ENCODE measurements around the gene GOLIM4.
A peak's percentile ranks its signal among the peaks of the same experiment; 100 is the strongest.

Gene GOLIM4

DNA sequence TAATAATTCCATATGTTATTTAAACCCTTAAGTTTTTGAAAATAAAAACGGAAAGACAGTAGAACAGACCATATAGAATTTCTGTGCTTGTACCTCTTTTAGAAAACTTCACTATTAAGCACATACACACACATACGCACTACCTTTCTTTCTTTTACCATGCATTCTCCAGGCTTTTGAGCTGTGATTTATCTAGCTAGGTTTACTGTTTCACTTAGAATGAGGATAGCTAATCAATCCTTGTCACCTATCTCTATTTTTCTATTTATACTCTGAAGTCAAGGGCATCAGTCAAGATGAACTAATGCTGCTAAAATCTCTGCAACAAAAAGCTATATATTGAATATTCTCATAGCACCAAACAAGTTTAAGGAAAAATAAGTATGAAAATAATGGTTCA lies 43.2 kb downstream of the GOLIM4 start:
- no peak for ATAC-seq
- TF ChIP-seq ZNF565 (CRISPR knock-in tag; conservative IDR thresholded peaks at IDR 0.05; ENCODE audit: low read depth) (no peak), RARB (CRISPR knock-in tag; IDR thresholded peaks at IDR 0.05) (no peak), PPARA (CRISPR knock-in tag; IDR thresholded peaks at IDR 0.05; ENCODE audit: borderline replicate concordance) (no peak), TCF4 (CRISPR knock-in tag; IDR thresholded peaks at IDR 0.05; ENCODE audit: borderline replicate concordance) (no peak), BACH2 (CRISPR knock-in tag; IDR thresholded peaks at IDR 0.05; ENCODE audit: borderline replicate concordance) (no peak), OSR1 (CRISPR knock-in tag; IDR thresholded peaks at IDR 0.05) (no peak), ZNF8 (CRISPR knock-in tag; IDR thresholded peaks at IDR 0.05) (no peak), GLIS3 (CRISPR knock-in tag; IDR thresholded peaks at IDR 0.05) (no peak), ISL1 (CRISPR knock-in tag; IDR thresholded peaks at IDR 0.05) (no peak), ZFP3 (CRISPR knock-in tag; IDR thresholded peaks at IDR 0.05) (no peak), ZFP30 (CRISPR knock-in tag; IDR thresholded peaks at IDR 0.05) (no peak), CSRNP3 (CRISPR knock-in tag; IDR thresholded peaks at IDR 0.05) (no peak), SNAI2 (CRISPR knock-in tag; IDR thresholded peaks at IDR 0.05) (no peak), CSDC2 (CRISPR knock-in tag; IDR thresholded peaks at IDR 0.05) (no peak)
- TF ChIP-seq, protein P1, sequence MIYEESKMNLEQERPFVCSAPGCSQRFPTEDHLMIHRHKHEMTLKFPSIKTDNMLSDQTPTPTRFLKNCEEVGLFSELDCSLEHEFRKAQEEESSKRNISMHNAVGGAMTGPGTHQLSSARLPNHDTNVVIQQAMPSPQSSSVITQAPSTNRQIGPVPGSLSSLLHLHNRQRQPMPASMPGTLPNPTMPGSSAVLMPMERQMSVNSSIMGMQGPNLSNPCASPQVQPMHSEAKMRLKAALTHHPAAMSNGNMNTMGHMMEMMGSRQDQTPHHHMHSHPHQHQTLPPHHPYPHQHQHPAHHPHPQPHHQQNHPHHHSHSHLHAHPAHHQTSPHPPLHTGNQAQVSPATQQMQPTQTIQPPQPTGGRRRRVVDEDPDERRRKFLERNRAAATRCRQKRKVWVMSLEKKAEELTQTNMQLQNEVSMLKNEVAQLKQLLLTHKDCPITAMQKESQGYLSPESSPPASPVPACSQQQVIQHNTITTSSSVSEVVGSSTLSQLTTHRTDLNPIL (CRISPR knock-in tag; IDR thresholded peaks at IDR 0.05; ENCODE audit: low read depth): no peak
- TF ChIP-seq, protein P2, sequence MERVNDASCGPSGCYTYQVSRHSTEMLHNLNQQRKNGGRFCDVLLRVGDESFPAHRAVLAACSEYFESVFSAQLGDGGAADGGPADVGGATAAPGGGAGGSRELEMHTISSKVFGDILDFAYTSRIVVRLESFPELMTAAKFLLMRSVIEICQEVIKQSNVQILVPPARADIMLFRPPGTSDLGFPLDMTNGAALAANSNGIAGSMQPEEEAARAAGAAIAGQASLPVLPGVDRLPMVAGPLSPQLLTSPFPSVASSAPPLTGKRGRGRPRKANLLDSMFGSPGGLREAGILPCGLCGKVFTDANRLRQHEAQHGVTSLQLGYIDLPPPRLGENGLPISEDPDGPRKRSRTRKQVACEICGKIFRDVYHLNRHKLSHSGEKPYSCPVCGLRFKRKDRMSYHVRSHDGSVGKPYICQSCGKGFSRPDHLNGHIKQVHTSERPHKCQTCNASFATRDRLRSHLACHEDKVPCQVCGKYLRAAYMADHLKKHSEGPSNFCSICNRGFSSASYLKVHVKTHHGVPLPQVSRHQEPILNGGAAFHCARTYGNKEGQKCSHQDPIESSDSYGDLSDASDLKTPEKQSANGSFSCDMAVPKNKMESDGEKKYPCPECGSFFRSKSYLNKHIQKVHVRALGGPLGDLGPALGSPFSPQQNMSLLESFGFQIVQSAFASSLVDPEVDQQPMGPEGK (CRISPR knock-in tag; IDR thresholded peaks at IDR 0.05; ENCODE audit: borderline replicate concordance): no peak

DNA sequence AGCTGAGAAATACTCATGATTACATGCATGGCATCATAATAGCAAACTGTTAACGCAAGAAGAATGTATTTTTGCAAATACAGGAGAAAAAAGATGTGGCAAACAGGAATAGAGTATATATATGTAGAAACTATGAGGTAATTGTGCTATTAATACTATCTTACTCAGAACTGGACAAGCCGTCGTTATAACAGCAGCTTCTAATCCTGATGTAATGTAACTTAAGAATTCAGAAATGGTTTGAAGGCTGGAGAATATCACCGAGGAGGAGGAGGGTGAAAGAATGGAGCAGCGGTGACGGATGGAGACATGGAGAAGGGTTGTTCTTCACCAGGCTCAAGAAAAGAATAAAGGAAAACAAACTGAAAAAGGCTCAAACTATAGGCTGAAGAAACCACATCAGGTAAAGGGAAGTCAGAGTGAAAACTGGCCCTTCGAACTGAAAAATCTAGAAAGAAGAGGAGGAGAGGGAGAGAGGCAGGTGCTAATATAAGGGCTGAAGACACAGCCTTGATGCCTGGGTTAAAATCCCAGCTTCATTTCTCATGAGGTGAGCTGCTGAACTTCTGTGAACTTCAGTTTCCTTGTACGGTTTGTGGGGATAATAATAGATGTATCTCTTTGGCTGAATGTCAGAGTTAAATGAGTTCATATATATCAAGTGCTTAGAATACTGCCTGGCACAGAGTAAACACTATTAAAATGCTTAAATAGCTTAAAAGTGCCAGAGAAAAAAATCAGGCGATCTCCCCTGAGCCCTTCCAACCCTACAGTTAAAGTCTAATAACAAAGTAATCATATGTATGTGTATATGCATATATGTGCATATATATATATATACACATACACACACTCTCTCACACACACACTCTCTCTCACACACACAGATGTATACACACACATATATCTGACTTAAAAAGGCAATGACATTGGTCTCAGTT lies 43.9 kb downstream of the GOLIM4 start:
- TF ChIP-seq CSDC2 (CRISPR knock-in tag; IDR thresholded peaks at IDR 0.05): no peak
- no peak for TF ChIP-seq ZNF8 (CRISPR knock-in tag; IDR thresholded peaks at IDR 0.05)
- no peak for TF ChIP-seq ISL1 (CRISPR knock-in tag; IDR thresholded peaks at IDR 0.05)
- no peak for TF ChIP-seq OSR1 (CRISPR knock-in tag; IDR thresholded peaks at IDR 0.05)
- TF ChIP-seq CSRNP3 (CRISPR knock-in tag; IDR thresholded peaks at IDR 0.05): no peak
- TF ChIP-seq ZC3H10 (CRISPR knock-in tag; IDR thresholded peaks at IDR 0.05): no peak
- no peak for TF ChIP-seq GLIS3 (CRISPR knock-in tag; IDR thresholded peaks at IDR 0.05)
- no peak for TF ChIP-seq ZNF565 (CRISPR knock-in tag; conservative IDR thresholded peaks at IDR 0.05; ENCODE audit: low read depth)
- no peak for TF ChIP-seq ZFP3 (CRISPR knock-in tag; IDR thresholded peaks at IDR 0.05)
- TF ChIP-seq PPARA (CRISPR knock-in tag; IDR thresholded peaks at IDR 0.05; ENCODE audit: borderline replicate concordance): no peak
- no peak for TF ChIP-seq ZNF70 (CRISPR knock-in tag; IDR thresholded peaks at IDR 0.05)
- TF ChIP-seq, protein P3, sequence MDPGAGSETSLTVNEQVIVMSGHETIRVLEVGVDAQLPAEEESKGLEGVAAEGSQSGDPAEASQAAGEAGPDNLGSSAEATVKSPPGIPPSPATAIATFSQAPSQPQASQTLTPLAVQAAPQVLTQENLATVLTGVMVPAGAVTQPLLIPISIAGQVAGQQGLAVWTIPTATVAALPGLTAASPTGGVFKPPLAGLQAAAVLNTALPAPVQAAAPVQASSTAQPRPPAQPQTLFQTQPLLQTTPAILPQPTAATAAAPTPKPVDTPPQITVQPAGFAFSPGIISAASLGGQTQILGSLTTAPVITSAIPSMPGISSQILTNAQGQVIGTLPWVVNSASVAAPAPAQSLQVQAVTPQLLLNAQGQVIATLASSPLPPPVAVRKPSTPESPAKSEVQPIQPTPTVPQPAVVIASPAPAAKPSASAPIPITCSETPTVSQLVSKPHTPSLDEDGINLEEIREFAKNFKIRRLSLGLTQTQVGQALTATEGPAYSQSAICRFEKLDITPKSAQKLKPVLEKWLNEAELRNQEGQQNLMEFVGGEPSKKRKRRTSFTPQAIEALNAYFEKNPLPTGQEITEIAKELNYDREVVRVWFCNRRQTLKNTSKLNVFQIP (CRISPR knock-in tag; IDR thresholded peaks at IDR 0.05; ENCODE audit: borderline replicate concordance, low read depth): no peak
- no peak for TF ChIP-seq TSHZ2 (CRISPR knock-in tag; IDR thresholded peaks at IDR 0.05)
- no peak for TF ChIP-seq TOX (CRISPR knock-in tag; IDR thresholded peaks at IDR 0.05; ENCODE audit: borderline replicate concordance)
- TF ChIP-seq ZFP30 (CRISPR knock-in tag; IDR thresholded peaks at IDR 0.05): no peak
- no peak for TF ChIP-seq ESRRG (CRISPR knock-in tag; IDR thresholded peaks at IDR 0.05)
- peak; percentile 73 for ATAC-seq

All from SK-N-SH treated with all-trans-retinoic acid at 6 μM for 48 hours (cell line).